Gastrocnemius medialis (tissue), 4 donors: ENCODE measurements around the gene UMODL1.

ENCODE experiments used
- POLR2A ChIP-seq, 2 donors: fragments of 450-650 bp; IDR thresholded peaks; one replicate each; pipeline ENCODE4 v1.6.1; 2017; ENCODE audit warnings: antibody characterized with exemption in 2 of 2, mild to moderate bottlenecking in 2 of 2, moderate library complexity in 2 of 2
- TF ChIP-seq, protein P1 (sequence below), 5 experiments: fragments of 450-650 bp in 3 of 5; fragments of 200-600 bp in 2 of 5; sonication (generic) in 2 of 5; IDR thresholded peaks in 4 of 5; conservative IDR thresholded peaks in 1 of 5; 1 replicate in 4 of 5; 2 replicates in 1 of 5; pipeline ENCODE4 v1.5.1; 2016 to 2019; ENCODE audit warnings: antibody characterized with exemption in 5 of 5, mild to moderate bottlenecking in 3 of 5, moderate library complexity in 3 of 5

DNA sequence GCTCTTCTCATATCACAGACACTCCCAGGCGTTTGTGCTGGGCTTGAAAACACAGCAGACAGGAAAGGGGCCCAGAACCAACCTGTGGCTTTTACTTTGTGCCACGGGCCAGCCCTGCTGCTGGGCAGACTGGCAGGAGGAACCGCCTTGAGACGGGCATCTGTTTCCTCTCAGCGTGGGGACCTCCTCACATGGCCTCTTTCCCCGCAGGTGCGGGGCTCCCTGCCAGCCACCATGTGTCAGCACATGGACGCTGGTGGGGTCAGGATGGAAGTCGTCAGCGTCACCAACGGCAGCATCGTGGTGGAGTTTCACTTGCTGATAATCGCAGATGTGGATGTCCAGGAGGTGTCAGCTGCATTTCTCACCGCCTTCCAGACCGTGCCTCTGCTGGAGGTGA lies 47.8 kb downstream of the UMODL1 start:
- TF ChIP-seq, protein P1, sequence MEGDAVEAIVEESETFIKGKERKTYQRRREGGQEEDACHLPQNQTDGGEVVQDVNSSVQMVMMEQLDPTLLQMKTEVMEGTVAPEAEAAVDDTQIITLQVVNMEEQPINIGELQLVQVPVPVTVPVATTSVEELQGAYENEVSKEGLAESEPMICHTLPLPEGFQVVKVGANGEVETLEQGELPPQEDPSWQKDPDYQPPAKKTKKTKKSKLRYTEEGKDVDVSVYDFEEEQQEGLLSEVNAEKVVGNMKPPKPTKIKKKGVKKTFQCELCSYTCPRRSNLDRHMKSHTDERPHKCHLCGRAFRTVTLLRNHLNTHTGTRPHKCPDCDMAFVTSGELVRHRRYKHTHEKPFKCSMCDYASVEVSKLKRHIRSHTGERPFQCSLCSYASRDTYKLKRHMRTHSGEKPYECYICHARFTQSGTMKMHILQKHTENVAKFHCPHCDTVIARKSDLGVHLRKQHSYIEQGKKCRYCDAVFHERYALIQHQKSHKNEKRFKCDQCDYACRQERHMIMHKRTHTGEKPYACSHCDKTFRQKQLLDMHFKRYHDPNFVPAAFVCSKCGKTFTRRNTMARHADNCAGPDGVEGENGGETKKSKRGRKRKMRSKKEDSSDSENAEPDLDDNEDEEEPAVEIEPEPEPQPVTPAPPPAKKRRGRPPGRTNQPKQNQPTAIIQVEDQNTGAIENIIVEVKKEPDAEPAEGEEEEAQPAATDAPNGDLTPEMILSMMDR (IDR thresholded peaks at IDR 0.05 in 4 of 5, conservative IDR thresholded peaks at IDR 0.05 in 1 of 5), result no peak
- TF ChIP-seq POLR2A (IDR thresholded peaks at IDR 0.05), result no peak
